Measurements from ENCODE around the gene SOHLH1.

The SOHLH1 gene

DNA sequence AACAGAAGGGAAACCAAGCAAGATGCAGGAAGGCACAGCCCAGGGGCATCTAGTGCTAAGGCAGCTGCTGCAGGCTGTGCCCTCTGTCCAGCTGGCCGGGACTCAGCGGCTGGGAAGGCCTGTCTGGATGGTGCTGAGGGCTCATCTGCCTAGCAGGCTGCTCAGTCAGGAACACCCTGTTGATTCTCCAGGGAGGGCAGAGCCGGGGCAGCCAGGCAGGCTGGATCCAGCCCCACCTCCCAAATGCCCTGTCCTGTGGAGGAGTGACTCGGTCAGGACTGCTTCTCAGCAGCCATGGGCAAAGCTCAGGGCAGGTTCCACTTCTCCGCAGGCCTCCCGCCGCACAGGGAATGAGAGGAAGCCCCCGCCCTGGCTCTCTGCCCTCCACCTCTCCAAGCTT, 44.0 kb downstream of the SOHLH1 start:
- DNase-seq: no peak

DNA sequence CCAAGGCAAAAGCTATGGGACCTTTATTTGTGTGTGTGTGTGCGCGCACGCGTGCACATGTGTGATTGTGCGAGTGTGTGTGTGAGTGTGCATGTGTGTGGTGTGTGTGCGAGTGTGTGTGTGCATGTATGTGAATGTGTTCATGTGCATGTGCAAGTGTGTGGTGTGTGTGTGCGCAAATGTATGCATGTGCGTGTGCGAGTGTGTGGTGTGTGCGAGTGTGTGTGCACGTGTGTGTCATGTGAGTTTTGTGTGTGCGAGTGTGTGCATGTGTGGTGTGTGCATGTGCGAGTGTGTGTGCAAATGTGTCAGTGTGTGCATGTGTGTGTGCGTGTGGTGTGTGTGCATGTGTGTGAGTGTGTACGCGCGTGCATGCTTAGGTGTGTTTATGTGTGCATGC, 48.9 kb downstream of the SOHLH1 start:
- DNase-seq: no peak

DNA sequence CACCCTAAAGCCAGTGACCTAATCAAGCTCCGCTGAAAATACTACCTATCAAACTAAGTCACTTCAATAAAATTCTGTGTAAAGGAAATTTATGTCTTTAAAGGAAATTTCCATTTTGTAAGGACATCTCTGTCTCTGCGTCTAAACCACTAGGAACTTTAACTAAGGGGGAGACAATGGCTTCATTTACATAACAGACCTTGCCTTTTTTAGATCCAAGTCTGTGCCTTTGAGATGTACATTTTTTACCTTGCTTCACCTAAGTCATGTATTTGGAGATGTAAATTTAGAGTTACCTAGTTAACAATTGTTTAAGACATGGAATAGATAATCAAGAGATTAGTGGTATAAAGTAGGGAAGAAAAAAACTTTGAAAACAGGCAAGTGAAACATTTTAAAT, 49.8 kb downstream of the SOHLH1 start:
- no peak for DNase-seq

DNA sequence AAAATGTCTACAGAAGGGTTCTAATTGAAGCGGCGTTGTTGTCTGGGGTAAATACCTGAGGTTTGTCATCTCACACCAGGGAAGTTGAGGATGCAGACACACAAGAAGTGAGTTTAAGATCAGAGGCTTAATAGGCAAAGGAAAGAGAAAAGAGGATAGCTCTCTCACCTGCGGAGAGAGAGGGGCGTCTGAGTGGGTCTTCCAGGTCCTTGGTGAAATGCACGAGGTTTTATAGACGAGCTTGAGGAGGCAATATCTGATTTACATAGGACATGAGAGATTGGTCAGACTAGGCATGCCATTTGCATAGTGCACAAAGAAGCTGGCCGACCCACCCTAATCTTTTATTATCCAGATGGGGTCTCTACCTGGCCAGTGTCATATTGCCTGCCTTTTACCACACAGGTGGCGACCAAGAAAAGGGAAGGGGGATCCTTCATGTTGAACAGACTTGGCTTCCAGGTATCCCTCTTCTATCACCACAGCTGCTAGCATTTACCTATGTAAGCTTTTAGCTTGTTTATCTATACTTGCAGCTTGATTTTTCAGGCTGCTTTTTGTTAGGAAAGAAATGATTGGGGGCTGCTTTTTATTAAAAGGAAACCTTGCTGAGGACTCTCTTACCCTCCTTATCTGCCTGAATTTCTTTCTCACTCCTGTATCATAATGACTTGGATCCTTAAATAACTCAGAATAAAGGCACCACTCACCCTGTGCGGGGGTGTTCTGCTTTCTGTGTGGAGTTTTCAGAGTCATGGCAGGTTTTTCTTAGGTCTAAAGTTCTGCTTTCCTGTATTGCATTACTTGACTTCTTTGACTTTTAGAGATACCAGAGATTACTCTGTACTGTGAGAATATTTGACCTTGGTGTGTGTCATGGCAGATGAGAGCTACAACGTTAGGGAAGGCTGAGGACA, 50.5 kb downstream of the SOHLH1 start:
- no peak for DNase-seq

- DNase-seq: no peak
These were observed 51.4 kb downstream of the SOHLH1 start for GRCh38 chr9:135647884-135648283.

DNA sequence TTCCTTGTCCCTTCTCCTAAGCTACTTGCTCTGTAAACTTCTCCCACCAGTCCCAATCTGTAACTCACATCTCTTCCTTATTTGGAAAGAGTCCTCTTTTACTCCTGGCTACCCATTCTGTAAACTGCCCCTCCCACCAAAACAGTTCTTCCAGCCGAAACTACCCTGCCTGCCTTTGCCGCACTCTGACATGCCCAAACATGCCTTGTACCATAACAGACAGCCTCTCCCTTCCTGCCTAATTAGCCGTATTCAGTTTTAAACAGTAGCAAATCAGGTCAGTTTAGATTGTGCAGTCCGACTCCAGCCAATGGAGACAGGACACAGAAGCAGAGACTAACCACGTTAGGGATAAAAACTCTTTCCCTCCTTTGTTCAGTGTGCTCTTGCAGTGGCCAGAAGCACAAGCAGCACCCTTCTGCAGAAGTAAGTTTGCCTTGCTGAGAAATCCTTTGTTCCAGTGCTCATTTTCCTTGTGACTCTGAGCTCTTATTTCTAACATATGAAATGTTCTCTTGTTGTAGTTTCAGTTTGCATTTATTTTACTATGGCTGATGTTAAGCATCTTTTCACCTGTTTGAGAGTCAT, 54.6 kb downstream of the SOHLH1 start:
- no peak for DNase-seq
